ENCODE measurements around the gene TRAF3IP1.
A peak's percentile ranks its signal among the peaks of the same experiment; 100 is the strongest.
"Not testable (repeated sequence)": the region's sequence is repeated elsewhere in the genome, so short reads cannot be mapped to it uniquely, and the experiment has no call there.

Gene TRAF3IP1

DNA sequence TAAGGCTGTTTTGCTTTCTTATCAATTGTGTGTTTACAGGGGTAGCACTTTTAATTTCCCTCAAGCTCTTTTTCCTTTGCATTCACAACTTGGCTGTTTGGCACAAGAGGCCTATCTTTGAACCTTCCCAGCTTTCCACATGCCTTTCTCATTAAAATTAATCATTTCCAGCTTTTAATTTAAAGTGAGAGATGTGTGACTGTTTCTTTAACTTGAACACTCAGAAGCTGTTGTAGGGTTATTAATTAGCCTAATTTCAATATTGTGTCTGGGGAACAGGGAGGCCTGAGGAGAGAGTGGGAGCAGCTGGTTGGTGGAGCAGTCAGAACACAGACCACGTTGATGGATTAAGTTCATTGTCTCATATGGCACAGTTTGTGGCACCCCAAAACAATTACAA is 111.1 kb downstream of the TRAF3IP1 start:
- DNase-seq = no peak

GRCh38 chr2:238433300-238433915 is 113.1 kb downstream of the TRAF3IP1 start:
- no peak for DNase-seq

DNA sequence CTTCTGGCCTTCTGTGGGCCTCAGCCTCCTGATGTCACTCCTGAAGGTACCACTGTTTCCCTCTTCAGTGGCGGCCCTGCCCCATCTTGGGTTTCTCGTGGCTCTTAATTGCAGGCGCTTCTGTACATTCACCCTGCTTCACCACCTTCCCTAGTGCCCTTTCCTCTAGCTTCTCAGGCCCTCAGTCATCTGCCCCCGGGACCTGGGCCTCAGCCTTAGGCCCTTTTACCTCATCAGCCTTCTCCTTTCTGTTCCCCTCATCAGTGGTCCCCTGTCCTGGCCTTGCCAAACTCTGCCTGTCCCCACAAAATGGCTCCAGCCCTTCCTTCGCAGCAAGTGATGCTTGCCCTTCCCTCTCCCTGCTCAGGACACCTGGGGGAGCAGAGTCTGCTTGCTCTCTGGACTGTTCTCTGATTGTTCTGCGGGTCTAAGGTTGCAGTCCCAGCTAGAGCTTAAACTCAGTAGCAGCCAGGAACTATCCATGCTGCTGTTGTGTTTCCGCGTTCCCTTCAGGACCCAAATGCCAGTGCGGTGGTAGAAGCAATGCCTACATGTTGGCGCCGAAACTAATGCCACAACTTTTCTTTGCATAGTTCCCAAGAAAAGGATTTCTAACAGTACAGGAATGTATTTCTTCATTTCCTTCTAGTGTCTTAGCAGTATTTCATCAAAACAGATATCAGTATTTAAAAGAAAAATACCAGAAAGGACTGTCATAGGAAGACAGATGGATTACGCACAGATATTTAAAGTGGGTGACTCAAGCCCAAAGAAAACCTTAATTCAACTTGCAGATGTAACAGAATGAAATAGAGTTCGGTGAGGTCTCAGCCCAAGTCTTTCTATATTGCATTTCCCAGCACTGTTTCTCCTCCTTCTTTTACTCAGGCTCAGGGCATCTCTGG is 113.9 kb downstream of the TRAF3IP1 start:
- DNase-seq = no peak

DNA sequence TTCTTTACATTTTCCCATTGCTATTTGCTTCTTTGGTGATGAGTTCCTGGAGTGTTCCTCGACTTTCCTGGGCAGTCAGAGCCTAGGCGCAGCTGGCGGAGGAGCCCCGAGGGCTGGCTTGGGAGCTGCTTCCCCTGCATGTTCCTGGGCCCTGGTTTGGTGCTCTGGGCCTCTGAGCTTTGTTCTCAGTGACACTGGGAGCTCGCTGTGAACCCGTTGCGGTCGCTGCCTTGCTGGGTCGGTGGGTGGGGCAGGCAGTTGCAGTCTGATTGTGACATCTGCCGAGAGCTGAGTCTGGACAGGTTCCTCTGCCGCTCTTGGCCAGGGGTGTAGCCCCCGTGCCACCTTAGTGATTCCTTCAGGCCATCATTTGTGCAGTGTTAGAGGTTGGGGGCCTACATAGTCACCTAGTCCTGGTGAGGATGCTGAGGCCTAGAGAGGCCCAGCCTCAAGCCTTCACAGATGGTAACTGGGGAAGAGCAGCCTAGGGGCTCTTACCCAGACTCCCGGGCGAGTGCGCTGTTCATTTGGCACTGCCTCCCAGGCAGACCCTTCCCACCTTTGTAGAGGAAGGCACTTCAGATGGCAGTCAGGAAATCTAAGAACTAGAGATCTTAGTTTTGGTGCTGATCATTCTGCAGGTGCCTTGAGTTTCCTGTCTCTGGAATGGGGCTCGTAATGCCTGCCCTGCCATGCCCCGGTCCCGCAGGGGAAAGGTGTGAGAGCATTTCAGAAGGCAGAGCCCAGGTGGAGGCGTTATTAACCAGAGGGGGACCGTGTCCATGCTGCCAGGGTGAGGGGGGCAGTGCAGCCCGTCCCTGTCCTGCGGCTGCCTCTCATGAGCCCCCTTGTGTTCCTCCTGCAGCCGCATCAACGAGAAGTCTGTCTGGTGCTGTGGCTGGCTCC is 114.8 kb downstream of the TRAF3IP1 start:
- no peak for DNase-seq

DNA sequence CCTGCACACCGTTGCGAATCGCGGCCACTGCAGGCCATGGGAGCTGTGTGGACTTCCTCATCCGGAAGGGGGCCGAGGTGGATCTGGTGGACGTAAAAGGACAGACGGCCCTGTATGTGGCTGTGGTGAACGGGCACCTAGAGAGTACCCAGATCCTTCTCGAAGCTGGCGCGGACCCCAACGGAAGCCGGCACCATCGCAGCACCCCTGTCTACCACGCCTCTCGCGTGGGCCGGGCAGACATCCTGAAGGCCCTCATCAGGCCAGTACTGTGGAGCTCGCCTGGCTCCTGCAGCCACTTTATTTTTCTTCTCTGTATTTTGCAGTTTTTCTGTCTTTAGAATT is 115.4 kb downstream of the TRAF3IP1 start:
- no peak for DNase-seq

DNA sequence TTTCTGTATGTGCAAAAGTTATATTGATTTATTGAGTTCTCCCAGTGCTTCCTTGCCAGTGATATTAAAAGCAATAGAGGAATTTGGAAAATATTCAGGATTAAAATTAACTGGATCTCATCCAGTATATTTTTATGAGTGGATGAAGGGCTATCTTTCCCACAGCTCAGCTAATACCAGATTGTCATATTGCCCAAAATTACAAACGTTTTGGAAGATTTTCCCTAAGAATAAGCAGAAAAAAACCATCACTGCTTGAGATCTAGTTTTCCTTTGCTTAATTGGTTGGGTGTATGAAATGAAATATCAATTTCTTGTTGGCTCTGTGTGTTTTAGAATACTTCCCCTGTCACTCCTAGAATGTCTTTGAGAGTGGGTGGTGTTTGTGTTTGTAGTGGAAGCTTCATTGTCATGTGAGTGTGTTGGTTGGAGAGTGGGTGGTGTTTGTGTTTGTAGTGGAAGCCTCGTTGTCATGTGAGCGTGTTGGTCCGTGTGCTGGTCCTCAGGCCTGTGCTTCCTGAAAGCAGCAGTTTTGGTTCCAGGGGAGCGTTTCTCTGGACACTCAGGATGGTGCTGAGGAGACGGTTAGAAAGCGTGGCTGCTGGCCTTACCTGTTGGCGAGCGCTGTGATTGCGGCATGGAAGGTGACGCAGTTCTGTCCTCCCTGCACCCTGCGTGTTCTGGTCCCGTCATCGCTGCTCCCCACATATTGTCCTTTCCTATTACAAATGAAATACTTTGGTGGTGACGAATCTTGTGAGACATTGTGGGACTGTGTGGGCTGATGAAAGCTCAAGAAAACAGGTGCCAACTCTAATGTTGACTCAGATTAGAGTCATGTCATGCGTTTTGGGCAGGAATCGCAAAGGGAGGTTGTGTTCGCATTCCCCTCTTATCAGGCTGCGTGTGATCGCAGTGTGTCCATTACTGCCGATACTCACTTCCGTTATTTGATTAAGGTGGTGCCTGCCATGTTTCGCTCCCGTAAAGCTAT is 118.8 kb downstream of the TRAF3IP1 start:
- DNase-seq = peak; percentile 64 to 76

GRCh38 chr2:238439917-238440316 is 119.6 kb downstream of the TRAF3IP1 start:
- no peak for DNase-seq

DNA sequence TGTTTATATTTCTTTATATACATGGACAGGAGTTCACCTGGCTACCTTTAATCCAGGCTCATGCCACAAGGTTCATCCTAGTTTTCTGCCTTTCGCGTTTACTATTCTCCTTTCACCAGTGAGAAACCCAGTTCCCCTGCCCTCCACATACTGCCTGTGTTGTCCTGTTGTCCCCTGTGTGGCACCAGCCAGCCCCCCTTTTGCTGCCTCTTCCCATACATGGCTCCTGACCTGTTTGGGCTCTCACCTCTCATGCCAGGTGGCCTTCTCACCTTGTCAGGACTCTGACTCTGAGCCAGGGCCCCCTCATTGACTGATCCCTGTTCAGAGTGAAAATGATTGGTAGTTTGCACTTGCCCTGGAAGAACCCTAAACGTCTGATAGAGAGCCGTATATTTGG is 120.0 kb downstream of the TRAF3IP1 start:
- DNase-seq = no peak

DNA sequence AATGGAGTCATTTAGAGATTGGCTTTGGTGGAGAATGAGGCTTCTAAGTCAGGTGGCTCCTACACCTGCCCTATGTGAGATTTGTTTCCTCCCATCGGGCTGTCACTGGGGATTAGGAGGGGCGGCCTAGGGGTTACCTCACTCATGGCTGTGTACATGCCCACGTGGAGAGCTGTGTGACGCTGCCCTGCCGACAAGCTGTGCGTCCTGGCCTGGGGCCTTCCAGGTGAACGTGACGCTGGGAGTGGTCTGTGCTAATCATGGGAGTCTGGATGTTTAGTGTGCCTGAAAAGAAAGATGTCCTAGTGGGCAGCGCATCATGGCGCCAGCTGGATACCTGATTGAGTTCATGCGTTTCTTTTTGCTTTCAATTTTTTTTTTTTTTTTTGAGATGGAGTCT is 120.4 kb downstream of the TRAF3IP1 start:
- DNase-seq = no peak

- no peak for DNase-seq
Observed at GRCh38 chr2:238441262-238442114, 121.2 kb downstream of the TRAF3IP1 start.

GRCh38 chr2:238442257-238442656 is 121.9 kb downstream of the TRAF3IP1 start:
- DNase-seq = not testable (repeated sequence)

GRCh38 chr2:238444242-238444641 is 123.9 kb downstream of the TRAF3IP1 start:
- no peak for DNase-seq

GRCh38 chr2:238445409-238446190 is 125.3 kb downstream of the TRAF3IP1 start:
- DNase-seq = no peak

- DNase-seq = no peak
Observed at GRCh38 chr2:238446371-238446770, 126.1 kb downstream of the TRAF3IP1 start.

DNA sequence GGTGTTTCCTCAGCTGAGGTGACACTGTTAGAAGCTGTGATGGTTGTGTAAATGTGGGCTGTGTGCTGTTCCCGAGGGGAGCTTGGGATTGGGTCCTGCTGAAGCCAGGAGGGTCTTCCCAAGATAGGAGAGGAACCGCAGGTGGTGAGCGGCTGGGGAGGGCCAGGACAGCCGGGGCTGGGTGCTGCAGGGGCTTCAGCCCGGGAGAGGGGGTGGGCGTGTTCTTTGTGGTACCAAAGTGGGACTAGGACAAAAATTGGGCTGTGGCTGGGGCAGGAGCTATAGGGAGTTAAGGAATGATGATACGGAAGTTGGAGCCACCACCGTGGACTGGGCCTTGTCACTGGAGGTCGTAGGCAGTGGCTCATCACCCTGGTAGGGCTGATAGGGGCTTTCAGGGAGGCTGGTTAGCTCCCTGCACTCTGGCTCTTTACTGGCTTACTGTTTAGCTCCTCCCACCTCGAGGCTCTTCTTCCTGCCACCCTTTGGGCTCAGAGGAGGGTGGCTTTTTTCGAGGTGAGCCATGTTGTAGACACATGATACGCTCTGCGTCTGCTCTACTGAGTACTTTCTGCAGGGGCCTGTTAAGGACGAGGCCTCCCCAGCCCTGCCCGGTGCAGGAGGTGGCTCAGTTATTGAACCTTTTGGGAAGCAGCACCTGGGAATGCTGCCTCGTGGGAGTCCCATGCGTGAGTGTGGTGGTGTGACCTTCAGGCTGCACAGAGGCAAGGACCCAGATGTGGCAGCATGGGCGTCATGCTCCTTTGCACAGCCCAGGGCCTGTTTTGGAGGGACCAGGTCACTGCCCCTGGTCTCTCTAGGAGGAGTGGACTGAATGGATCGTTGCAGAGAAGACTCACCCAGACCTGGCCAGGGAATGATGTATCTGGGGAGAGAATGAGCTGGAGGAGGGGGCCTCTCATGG is 128.0 kb downstream of the TRAF3IP1 start:
- no peak for DNase-seq

GRCh38 chr2:238449241-238449640 is 128.9 kb downstream of the TRAF3IP1 start:
- no peak for DNase-seq

DNA sequence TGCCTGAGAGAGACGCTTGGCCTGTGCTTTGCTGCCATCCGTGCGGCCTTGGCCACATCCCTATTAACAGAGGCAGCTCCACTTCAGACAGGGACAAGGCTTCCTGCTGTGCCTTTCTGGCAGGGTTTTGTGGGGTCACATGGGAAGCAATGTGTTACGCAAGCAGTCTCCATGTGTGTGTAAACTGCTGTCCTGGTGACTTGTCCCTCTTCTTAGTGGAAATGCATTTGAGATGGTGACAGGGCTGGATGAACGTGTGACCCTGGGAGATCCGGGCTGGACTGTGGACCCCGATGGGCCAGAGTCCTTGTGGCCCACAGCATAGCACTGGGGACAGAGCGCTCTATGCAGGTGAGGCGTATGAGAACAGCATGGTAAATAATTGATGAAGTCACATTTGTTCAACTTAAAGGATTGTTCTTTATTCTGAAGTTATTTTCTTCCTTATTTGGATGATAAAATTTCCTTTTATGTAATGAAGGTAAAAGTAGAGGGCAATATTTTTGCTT is 129.6 kb downstream of the TRAF3IP1 start:
- DNase-seq = no peak

DNA sequence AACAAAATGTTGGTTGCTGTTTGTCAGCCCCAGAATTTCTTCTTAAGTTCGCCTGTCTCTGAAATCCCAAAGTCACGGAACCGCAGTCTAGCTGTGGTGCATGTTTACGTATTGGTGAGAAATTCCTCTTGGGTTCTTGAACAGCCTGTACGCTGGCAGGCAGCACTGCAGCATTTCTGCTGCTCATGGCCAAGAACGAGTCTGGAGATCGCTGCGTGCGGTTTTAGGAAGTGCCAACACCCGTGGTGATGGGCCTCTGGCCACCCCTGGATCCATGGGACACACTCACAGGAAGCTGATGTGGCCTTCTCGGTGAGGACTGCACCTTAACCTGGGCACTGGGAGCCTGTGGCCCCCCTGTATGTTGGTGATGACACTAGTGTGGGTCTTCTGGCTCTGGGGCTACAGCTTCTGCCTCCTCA is 130.1 kb downstream of the TRAF3IP1 start:
- no peak for DNase-seq

Data from activated CD4-positive, alpha-beta T cell treated with anti-CD3 and anti-CD28 coated beads, Interleukin-2, amount 50 U/mL, for 48 hours (primary cell).